Measurements from ENCODE around the gene MYO16.
A peak's percentile ranks its signal among the peaks of the same experiment; 100 is the strongest.

MYO16 gene

DNA sequence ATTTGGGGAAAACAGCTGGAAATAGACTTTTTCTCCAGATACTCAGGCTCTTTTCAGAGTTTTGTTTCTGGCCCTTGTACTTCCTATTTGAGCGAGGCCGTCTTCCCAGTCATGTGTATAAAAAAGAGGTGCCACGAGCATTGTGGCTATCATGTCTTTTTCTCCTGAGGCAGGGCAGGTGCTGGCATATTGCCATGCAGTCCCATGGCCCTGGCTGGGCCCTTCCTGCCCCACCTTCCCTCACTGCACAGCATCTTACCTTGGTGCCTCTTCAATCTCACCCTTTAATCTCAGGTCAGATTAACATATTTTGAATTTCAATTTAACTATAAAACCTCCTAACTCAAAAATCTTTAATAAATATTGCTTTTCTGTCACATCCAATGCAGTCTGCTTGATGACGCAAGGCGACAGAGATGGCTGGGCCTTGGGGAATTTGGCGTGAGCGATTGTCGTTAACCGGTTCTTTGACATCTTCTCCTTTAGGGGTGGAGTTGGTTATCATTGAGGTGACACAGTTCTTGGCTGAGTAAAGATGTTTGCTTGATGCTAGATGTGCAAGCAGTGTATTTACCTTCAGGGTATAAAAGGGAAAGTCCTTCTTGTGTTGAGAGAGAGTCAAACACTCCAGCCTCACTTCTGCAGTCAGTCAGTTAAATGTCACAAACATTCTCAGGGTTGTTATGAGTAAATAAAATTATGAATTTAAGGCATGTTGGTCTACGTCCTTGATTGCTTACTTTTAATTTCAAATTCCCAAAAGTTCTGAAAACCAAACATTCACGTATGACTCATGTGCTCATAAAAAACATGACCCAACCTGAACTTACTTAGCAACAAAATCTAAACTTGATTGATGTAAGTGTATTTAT is 289.9 kb downstream of the MYO16 start:
- TF ChIP-seq, protein P1, sequence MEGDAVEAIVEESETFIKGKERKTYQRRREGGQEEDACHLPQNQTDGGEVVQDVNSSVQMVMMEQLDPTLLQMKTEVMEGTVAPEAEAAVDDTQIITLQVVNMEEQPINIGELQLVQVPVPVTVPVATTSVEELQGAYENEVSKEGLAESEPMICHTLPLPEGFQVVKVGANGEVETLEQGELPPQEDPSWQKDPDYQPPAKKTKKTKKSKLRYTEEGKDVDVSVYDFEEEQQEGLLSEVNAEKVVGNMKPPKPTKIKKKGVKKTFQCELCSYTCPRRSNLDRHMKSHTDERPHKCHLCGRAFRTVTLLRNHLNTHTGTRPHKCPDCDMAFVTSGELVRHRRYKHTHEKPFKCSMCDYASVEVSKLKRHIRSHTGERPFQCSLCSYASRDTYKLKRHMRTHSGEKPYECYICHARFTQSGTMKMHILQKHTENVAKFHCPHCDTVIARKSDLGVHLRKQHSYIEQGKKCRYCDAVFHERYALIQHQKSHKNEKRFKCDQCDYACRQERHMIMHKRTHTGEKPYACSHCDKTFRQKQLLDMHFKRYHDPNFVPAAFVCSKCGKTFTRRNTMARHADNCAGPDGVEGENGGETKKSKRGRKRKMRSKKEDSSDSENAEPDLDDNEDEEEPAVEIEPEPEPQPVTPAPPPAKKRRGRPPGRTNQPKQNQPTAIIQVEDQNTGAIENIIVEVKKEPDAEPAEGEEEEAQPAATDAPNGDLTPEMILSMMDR (IDR thresholded peaks at IDR 0.05; ENCODE audit: low read depth, low read length) = no peak
- DNase-seq (ENCODE audit: extremely low read depth, low read depth) = peak; percentile 44

DNA sequence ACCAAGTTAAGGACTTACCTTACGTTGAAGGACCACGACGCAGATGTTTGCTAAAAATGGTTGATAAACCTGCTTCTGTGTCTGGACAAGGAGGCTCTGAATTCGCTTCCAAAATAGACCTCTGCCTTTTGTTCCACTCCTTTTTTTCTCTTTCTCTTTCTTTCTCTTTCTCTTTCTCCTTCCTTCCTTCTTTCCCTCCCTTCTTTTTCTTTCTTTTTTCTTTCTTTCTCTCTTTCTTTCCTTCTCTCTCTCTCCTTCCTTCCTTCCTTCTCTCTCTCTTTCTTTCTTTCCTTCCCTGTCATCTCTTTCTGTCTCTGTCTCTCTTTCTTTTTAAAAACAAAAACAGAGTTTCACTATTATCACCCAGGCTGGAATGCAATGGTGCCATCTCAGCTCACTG is 290.7 kb downstream of the MYO16 start:
- TF ChIP-seq, protein P1 (IDR thresholded peaks at IDR 0.05; ENCODE audit: low read depth, low read length) = no peak
- no peak for DNase-seq (ENCODE audit: extremely low read depth, low read depth)

GRCh38 chr13:108921238-108921637 is 291.8 kb downstream of the MYO16 start:
- DNase-seq (ENCODE audit: extremely low read depth, low read depth) = no peak
- TF ChIP-seq, protein P1 (IDR thresholded peaks at IDR 0.05; ENCODE audit: low read depth, low read length) = no peak

DNA sequence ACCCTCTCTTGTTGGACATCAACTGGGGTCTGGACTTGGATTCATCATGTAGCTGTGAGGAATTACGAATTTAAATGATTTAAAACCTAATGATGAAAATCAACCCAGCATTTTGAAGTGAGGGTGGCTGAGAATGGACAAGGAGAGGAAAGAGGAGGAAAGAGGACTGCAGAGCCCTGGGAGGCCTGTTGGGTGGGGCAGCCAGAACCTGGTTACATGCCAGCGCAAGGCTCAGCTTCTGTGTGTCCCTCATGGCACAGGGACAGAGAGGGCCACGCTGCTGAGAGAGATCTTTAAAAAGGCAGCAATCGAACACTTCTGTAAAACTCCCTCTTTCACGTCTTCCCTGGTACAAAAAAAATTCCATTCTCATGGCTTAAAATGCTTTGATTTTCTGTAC is 292.7 kb downstream of the MYO16 start:
- DNase-seq (ENCODE audit: extremely low read depth, low read depth) = no peak
- TF ChIP-seq, protein P1 (IDR thresholded peaks at IDR 0.05; ENCODE audit: low read depth, low read length) = no peak

DNA sequence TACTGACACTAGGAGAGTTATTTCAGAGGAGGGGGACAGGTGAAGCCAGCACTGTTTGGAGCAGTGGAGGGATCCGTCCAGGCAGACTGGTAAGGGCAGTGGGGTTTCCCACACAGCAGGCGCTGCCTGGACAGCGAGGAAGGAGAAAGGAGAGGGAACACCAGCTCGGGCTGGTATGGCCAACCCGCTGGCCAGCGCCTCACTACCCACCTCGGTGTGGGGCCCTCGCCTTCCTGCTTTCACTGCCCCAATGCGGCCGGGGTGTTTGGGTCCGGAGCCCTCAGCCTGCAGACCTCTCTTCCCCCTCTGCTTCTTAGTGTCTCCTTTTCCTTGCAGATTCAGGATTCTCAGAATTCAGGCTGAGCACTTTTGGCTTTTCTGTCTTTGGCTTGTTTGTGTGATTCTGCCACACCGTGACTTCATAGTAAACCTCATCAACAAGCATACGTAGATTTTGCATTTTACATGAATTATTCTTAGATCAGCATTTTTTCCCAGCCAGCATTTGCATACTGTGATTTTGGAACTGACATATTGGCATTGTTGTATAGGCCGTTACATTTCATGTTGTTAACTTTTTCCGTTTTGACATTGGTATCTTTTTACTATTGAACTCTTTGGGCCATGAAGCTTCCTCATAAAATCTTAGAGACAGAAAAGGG is 294.1 kb downstream of the MYO16 start:
- no peak for DNase-seq (ENCODE audit: extremely low read depth, low read depth)
- TF ChIP-seq, protein P1 (IDR thresholded peaks at IDR 0.05; ENCODE audit: low read depth, low read length) = no peak

DNA sequence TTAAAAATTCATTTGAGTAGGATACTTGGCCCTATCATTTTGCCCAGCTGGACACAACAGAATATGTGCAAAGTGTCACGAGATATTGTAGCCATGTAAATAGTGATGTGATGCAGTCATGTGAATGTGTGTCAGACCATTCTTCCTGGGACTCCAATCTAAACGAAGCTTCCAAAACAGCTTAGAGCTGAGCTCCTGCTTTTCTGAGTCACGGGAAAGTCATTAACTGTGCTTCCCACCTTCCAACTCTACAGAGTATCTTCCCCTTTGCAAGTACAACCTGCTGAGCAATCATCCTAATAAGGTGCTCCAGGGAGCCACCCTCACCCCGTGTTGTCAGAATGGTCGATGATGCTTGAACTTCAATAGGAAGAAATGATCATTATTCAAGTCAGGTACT is 294.7 kb downstream of the MYO16 start:
- no peak for DNase-seq (ENCODE audit: extremely low read depth, low read depth)
- TF ChIP-seq, protein P1 (IDR thresholded peaks at IDR 0.05; ENCODE audit: low read depth, low read length) = no peak

DNA sequence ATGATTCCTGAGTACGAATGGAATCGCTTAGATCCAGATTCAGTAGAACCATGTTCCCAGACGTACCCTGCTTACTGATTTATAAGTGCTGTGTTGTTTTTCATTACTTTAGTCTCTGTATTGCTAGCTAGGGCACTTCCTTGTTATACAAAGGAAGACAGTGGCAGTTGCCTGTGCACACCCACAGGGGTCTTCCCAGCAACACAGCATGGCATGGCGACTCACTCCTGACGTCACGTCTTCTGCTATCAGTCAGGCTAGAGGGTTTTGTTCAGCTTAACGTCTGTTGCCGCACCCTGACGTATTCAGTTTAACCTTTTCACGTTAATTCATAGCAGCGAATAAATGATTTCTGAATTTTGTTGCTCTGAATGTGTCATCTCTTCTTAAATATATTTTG is 295.1 kb downstream of the MYO16 start:
- TF ChIP-seq, protein P1 (IDR thresholded peaks at IDR 0.05; ENCODE audit: low read depth, low read length) = no peak

More for the DNA sequence above, 295.1 kb downstream of the MYO16 start:
- no peak for DNase-seq (ENCODE audit: extremely low read depth, low read depth)
